Heart left ventricle (tissue), 16 donors: Measurements from ENCODE around the gene TCF7L2. TPM values are rescaled to one million over a fixed set of nuclear protein-coding genes. Genes with fewer than 3 reads are reported as not detected.
A peak's percentile ranks its signal among the peaks of the same experiment; 100 is the strongest.
"Not testable (repeated sequence)": the region's sequence is repeated elsewhere in the genome, so short reads cannot be mapped to it uniquely, and the experiment has no call there.

Experiments used
- ATAC-seq, 4 donors: fragments of 200-7000 bp; cut with Tn5 transposase; one replicate each; pipeline ENCODE4 v1.9.1; 2020 to 2022; ENCODE audit warnings: moderate library complexity in 4 of 4, mild to moderate bottlenecking in 3 of 4, moderate number of reproducible peaks in 1 of 4
- DNase-seq, 5 donors: peaks; one replicate each; pipeline ENCODE4 v3.0.0-alpha.2; 2020
- H3K27ac ChIP-seq, 12 donors: fragments of 200-600 bp; sonication (generic) in 4 of 12; one replicate each; pipeline versions ENCODE4 v1.5.0 to v1.8.0; 2016 to 2022; ENCODE audit warnings: mild to moderate bottlenecking in 2 of 12
- H3K27me3 ChIP-seq, 9 donors: fragments of 200-600 bp; sonication (generic) in 2 of 9; one replicate each; pipeline versions ENCODE4 v1.5.1 to v1.8.0; 2016 to 2022; ENCODE audit warnings: mild to moderate bottlenecking in 3 of 9
- H3K36me3 ChIP-seq, 9 donors: fragments of 200-600 bp; sonication (generic) in 2 of 9; one replicate each; pipeline versions ENCODE4 v1.5.0 to v1.8.0; 2018 to 2022; ENCODE audit warnings: mild to moderate bottlenecking in 2 of 9
- H3K4me1 ChIP-seq, 12 donors: fragments of 200-600 bp; sonication (generic) in 4 of 12; one replicate each; pipeline versions ENCODE4 v1.5.0 to v1.8.0; 2016 to 2022; ENCODE audit warnings: mild to moderate bottlenecking in 3 of 12
- H3K4me3 ChIP-seq, 12 donors: fragments of 200-600 bp; sonication (generic) in 4 of 12; one replicate each; pipeline versions ENCODE4 v1.5.0 to v1.8.0; 2017 to 2022; ENCODE audit warnings: mild to moderate bottlenecking in 9 of 12, moderate library complexity in 4 of 12
- H3K9me3 ChIP-seq, 12 donors: fragments of 200-600 bp; sonication (generic) in 4 of 12; one replicate each; pipeline versions ENCODE4 v1.5.0 to v1.8.0; 2016 to 2022; ENCODE audit warnings: mild to moderate bottlenecking in 1 of 12
- POLR2A ChIP-seq, 2 donors: fragments of 450-650 bp; IDR thresholded peaks; one replicate each; pipeline ENCODE4 v1.6.1; 2017; ENCODE audit warnings: antibody characterized with exemption in 2 of 2, mild to moderate bottlenecking in 2 of 2, moderate library complexity in 2 of 2
- WGBS, 4 donors: extraction: QIAGEN DNeasy Blood & Tissue Kit in 2 of 4; methylation state at CpG; one replicate each; pipeline versions ENCODE4 v1.1.5 to v1.1.7; 2013 to 2018; 5-methylcytosine and 5-hydroxymethylcytosine counted together
- intact Hi-C, 10 donors: fragments of 100-400 bp; cut with DNase I; formaldehyde crosslinking; loops; one replicate each; pipeline versions ENCODE4 v1.11.1 to v1.14.2; 2022
- polyA plus RNA-seq, 2 donors: library from polyadenylated mRNA; stranded (reverse); fragments of 200-250 nt; gene quantifications; one replicate each; pipeline ENCODE4 v1.2.3, GENCODE V29; 2013
- total RNA-seq, 9 donors: library from RNA; depleted of rRNA in 2 of 9; stranded (reverse); fragments of >200 nt in 2 of 9; fragmentation: NEBNext Ultra II Directional in 3 of 9; extraction: Animal tissue kit (Norgen Biotek cat#: 25700) in 3 of 9; gene quantifications; one replicate each; pipeline versions ENCODE4 v1.1.0 to v1.2.4, GENCODE V29; 2016 to 2023
- TF ChIP-seq, protein P1 (sequence below), 12 donors: fragments of 200-600 bp; sonication (generic) in 4 of 12; IDR thresholded peaks; one replicate each; pipeline versions ENCODE4 v1.5.0 to v1.8.0; 2018 to 2022; ENCODE audit warnings: antibody characterized with exemption in 12 of 12, mild to moderate bottlenecking in 5 of 12
- donor health status: ischemic (EF 13 %, LVEDD 7.1; RV severe dilation, severe dysfunction).
- donor health status: healthy with polysubstance abuse.
- donor health status: DM: no; HTN: yes; CAD: no.
- donor health status: DM: no; HTN: no; CAD: no.
- donor health status: ischemic (EF 25% LVEDD 6.9; RV normal size, moderate dysfunction).
- donor health status: ischemic (EF 25% LVEDD 5.7; RV mildly dilated, moderate dysfunction).
- donor health status: healthy.
- donor health status: DM: yes; HTN: yes; CAD: no.
- donor health status: ischemic (EF 35%, LVEDD 5.7; RV mildly dilated, moderate dysfunction).
- donor health status: nonischemic (EF 11% LVEDD 7.7; RV severe dilation, severe dysfunction).
- donor health status: DM: yes; HTN: yes; CAD: no.
- donor health status: PGD.
- donor health status: ischemic (EF 29% LVEDD 5.4; RV normal size, mild dysfunction).
- donor health status: nonischemic (EF 23%, LVEDD 6.1; RV moderate dilation, normal function).

TCF7L2 gene
- total and polyA plus RNA-seq, 11 donors, result 4.3 to 17.5 (median 8.4) TPM

DNA sequence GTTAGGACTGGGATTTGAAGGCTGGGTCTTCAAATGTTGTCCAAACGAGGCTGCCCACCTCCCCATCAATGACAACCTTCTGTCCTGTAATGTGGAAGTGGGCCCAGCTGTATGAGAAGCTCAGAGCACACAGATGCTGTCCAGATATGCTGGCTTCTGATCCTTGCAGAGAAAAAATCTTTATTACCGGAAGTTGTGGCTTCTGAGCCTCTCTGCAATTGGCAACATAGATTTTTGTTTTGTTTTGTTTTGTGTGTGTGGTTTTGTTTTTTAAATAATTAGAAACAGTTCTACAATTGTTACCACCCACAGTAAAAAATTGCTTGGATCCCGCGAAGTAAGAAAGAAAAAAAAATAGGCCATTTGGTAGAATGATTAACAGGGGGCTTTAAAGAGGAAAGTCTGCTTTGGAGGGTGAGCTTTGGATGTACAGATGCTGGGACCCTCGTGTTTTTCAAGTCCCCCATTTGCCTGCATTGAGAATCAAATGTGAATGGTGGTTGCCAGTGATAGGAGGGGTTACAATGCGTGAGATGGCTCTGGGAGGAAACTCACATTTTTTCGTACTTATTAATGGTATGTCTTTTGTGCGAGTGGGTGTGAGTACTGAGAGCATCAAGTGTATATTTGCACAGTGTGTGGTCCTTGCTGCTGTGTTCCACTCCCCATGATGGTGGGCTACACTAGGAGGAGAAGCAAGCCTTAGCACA is 153.2 kb downstream of the TCF7L2 start:
- H3K27me3 ChIP-seq, result no peaks in the 10 kb centered on the region
- TF ChIP-seq POLR2A (IDR thresholded peaks at IDR 0.05), result no peak
- TF ChIP-seq, protein P1, sequence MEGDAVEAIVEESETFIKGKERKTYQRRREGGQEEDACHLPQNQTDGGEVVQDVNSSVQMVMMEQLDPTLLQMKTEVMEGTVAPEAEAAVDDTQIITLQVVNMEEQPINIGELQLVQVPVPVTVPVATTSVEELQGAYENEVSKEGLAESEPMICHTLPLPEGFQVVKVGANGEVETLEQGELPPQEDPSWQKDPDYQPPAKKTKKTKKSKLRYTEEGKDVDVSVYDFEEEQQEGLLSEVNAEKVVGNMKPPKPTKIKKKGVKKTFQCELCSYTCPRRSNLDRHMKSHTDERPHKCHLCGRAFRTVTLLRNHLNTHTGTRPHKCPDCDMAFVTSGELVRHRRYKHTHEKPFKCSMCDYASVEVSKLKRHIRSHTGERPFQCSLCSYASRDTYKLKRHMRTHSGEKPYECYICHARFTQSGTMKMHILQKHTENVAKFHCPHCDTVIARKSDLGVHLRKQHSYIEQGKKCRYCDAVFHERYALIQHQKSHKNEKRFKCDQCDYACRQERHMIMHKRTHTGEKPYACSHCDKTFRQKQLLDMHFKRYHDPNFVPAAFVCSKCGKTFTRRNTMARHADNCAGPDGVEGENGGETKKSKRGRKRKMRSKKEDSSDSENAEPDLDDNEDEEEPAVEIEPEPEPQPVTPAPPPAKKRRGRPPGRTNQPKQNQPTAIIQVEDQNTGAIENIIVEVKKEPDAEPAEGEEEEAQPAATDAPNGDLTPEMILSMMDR (IDR thresholded peaks at IDR 0.05), result no peak
- no peak for ATAC-seq
- H3K27ac ChIP-seq, result peak overlapping the region in 1 of 12 donors; percentile 32
- 75 to 80% (median 78%) methylated on average over 8 of the region's 8 CpGs for WGBS, 4 donors
- intact Hi-C loops, result no loop called here
- H3K9me3 ChIP-seq, result no peaks in the 10 kb centered on the region
- no peak overlapping the region for H3K4me3 ChIP-seq
- peaks cover 0 to 50% (median 19%) of the 10 kb centered on the region in 12 donors for H3K4me1 ChIP-seq
- no peak for DNase-seq
- peaks cover 0 to 4% (median 0%) of the 10 kb centered on the region in 9 donors for H3K36me3 ChIP-seq

GRCh38 chr10:113104047-113104446 is 154.0 kb downstream of the TCF7L2 start:
- Histone ChIP-seq H3K9me3 (no peaks in the 10 kb centered on the region), H3K36me3 (peaks cover 0 to 4% (median 0%) of the 10 kb centered on the region in 9 donors), H3K27ac (peak overlapping the region in 1 of 12 donors; percentile 32), H3K4me3 (no peak overlapping the region), H3K27me3 (no peaks in the 10 kb centered on the region), H3K4me1 (peaks cover 0 to 46% (median 18%) of the 10 kb centered on the region in 12 donors)
- intact Hi-C loops, result no loop called here
- TF ChIP-seq POLR2A (IDR thresholded peaks at IDR 0.05), result no peak
- TF ChIP-seq, protein P1 (IDR thresholded peaks at IDR 0.05), result no peak
- DNase-seq, result no peak
- ATAC-seq, result no peak
- WGBS, 4 donors, result 64 to 81% (median 69%) methylated on average over 3 of the region's 3 CpGs

DNA sequence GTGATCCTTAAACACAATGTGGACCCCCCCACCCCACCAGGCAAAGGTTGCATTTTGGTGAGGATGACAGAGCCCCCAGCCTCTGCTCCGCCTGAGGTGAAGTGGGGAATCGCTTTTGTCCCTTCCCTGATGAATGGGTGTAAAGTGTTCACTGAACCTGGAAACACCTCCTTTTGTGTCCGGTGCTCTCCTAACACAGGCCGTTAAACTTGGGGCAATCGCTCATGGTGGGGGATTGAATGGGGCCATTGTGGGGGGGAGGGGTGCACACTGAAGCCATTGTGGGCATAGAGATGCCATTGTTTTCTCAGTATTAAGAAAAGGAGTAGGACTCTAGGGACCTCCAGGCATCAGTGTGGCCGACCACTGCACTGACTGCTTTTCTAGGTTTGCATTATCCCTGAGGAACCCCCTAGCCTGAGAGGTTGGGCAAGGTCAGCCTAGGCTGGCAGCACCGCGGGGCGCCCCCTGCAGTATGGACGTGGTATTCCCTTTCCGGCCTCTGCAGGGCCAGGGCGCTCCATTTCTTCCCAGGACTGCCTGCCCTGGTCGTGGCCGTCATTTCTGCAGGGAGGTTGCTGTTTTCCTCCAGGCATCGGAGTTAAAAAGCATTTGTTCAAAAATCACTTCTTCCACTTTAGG is 158.3 kb downstream of the TCF7L2 start:
- ATAC-seq, result peak in 2 of 4 donors; percentile 29 to 31

DNA sequence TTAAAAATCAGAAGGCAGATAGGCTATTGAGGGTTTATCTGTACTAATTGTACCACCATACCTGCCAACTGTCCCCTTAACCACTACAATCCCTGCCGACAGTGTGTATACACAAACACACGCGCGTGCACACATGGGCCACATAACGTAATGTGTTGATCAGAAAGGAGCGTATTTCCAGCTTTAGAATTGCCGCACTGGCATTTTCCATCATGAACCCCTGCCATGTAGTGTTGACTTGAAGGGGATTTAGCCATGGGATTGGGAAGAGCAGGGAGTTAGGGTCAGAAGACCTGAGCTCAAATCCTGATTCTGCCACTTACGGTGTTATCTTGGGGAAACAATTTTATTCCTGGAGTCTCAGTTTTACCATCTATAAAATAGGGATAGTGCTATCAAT is 158.9 kb downstream of the TCF7L2 start:
- Histone ChIP-seq H3K4me3 (no peak overlapping the region), H3K36me3 (no peaks in the 10 kb centered on the region), H3K27ac (no peak overlapping the region), H3K9me3 (no peaks in the 10 kb centered on the region), H3K4me1 (peaks cover 0 to 30% (median 2%) of the 10 kb centered on the region in 12 donors), H3K27me3 (no peaks in the 10 kb centered on the region)
- intact Hi-C loops, result no loop called here
- TF ChIP-seq, protein P1 (IDR thresholded peaks at IDR 0.05), result no peak
- TF ChIP-seq POLR2A (IDR thresholded peaks at IDR 0.05), result no peak
- ATAC-seq (no peak), DNase-seq (peak in 1 of 5 donors; percentile 7)
- 98% methylated on average over 8 of the region's 8 CpGs for WGBS, 4 donors

More for the DNA sequence above, 158.3 kb downstream of the TCF7L2 start:
- Histone ChIP-seq H3K27ac (no peak overlapping the region), H3K27me3 (no peaks in the 10 kb centered on the region), H3K4me1 (peaks cover 0 to 36% (median 7%) of the 10 kb centered on the region in 12 donors), H3K4me3 (no peak overlapping the region), H3K9me3 (no peaks in the 10 kb centered on the region), H3K36me3 (no peaks in the 10 kb centered on the region)
- TF ChIP-seq, protein P1 (IDR thresholded peaks at IDR 0.05), result peak in 11 of 12 donors; percentile 23 to 65 (median 44)
- TF ChIP-seq POLR2A (IDR thresholded peaks at IDR 0.05), result no peak
- DNase-seq, result peak in 1 of 5 donors; percentile 64
- intact Hi-C loops, result no loop called here
- 73 to 76% (median 74%) methylated on average over 15 of the region's 15 CpGs for WGBS, 4 donors

- H3K36me3 ChIP-seq, ATAC-seq, H3K27ac ChIP-seq, H3K27me3 ChIP-seq, intact Hi-C loops, H3K4me3 ChIP-seq, H3K9me3 ChIP-seq: not testable (repeated sequence)
- DNase-seq, result peak in 1 of 5 donors; percentile 4
- peaks cover 0 to 26% (median 0%) of the 10 kb centered on the region in 12 donors for H3K4me1 ChIP-seq
- 79 to 97% (median 96%) methylated on average over 4 of the region's 4 CpGs for WGBS, 4 donors
Observed at GRCh38 chr10:113109482-113109881, 159.4 kb downstream of the TCF7L2 start.
